K562 (cell line): Measurements from ENCODE around the gene ACSL6. TPM values are rescaled to one million over a fixed set of nuclear protein-coding genes. Genes with fewer than 3 reads are reported as not detected.

ENCODE experiments used
- ATAC-seq: fragments of 200-7000 bp; cut with Tn5 transposase; 3 replicates; pipeline ENCODE4 v1.9.1; 2020; ENCODE audit warnings: moderate library complexity
- BruUV-seq: library from RNA; stranded (reverse); fragments of 400-500 nt; replicated peaks from 2 replicates; lab custom pipeline; 2021; lab: Mats Ljungman, UMichigan
- CTCF ChIA-PET: fragments of 300-600 bp; formaldehyde crosslinking; extraction: SDS; loops from one replicate; lab custom pipeline; 2021; ENCODE audit warnings: low intra/inter-chr PET ratio; lab: Yijun Ruan, JAX
- POLR2A ChIA-PET: fragments of 300-600, 350-650 bp; sonication (Branson Sonifier 250); formaldehyde crosslinking; extraction: SDS; loops from one replicate; lab custom pipeline; 2021; ENCODE audit warnings: antibody characterized with exemption, inconsistent platforms; lab: Yijun Ruan, JAX
- DNase-seq, 4 experiments: peaks; one replicate each; pipeline versions ENCODE4 v3.0.0 to v3.0.0-alpha.2; 2011 to 2018; ENCODE audit warnings: low spot score in 3 of 4, mixed read lengths in 3 of 4; ENCODE audit errors: extremely low read depth in 1 of 4
- FAIRE-seq: peaks from 2 replicates; lab custom pipeline; 2011; peaks lifted over from hg19 to GRCh38; lab: Jason Lieb, UNC
- H2AFZ ChIP-seq: 2 replicates; pipeline ENCODE4 v1.6.0; 2011; ENCODE audit warnings: low read depth, low read length, control low read depth, inconsistent platforms
- H3K27ac ChIP-seq: fragments of 200-600 bp; 3 replicates; pipeline ENCODE4 v1.8.0; 2011; ENCODE audit warnings: low read depth, mild to moderate bottlenecking, control low read depth, inconsistent platforms, low read length, moderate library complexity, mixed read lengths; ENCODE audit errors: extremely low read depth
- H3K27me3 ChIP-seq, 2 experiments: fragments of 300-600 bp in 1 of 2; 2 replicates in 1 of 2; 3 replicates in 1 of 2; pipeline versions ENCODE4 v1.6.0 to v1.8.0; 2011; ENCODE audit warnings: inconsistent platforms in 2 of 2, low read length in 2 of 2, mild to moderate bottlenecking in 1 of 2, mixed read lengths in 1 of 2, moderate library complexity in 1 of 2; ENCODE audit not compliant: control insufficient read depth in 2 of 2, insufficient read depth in 2 of 2
- H3K36me3 ChIP-seq: fragments of 300-600 bp; 3 replicates; pipeline ENCODE4 v1.8.0; 2011; ENCODE audit warnings: mild to moderate bottlenecking, low read length, inconsistent platforms; ENCODE audit not compliant: control insufficient read depth, insufficient read depth
- H3K4me1 ChIP-seq, 2 experiments: fragments of 200-600 bp in 1 of 2; replicated peaks in 1 of 2; 2 replicates in 1 of 2; 3 replicates in 1 of 2; pipeline versions ENCODE4 v1.5.1 to v1.8.0; 2011; ENCODE audit warnings: inconsistent platforms in 2 of 2, low read length in 2 of 2, mild to moderate bottlenecking in 1 of 2, mixed read lengths in 1 of 2, moderate library complexity in 1 of 2; ENCODE audit not compliant: control insufficient read depth in 2 of 2, insufficient read depth in 2 of 2
- H3K4me2 ChIP-seq: 2 replicates; pipeline ENCODE4 v1.6.1; 2011; ENCODE audit warnings: low read length, control low read depth, inconsistent platforms, mixed read lengths; ENCODE audit not compliant: insufficient read depth
- H3K4me3 ChIP-seq: fragments of 200-600 bp; sonication (generic), shearing (Covaris generic); 2 replicates; pipeline ENCODE4 v1.5.1; 2016; ENCODE audit warnings: control low read depth, inconsistent platforms
- H3K79me2 ChIP-seq: fragments of 200-600 bp; 3 replicates; pipeline ENCODE4 v1.8.0; 2011; ENCODE audit warnings: low read length, inconsistent platforms; ENCODE audit not compliant: control insufficient read depth, insufficient read depth
- H3K9ac ChIP-seq, 2 experiments: 2 replicates each; pipeline versions ENCODE4 v1.6.0 to v1.6.1; 2011; ENCODE audit warnings: low read depth in 2 of 2, low read length in 2 of 2, control low read depth in 1 of 2, inconsistent platforms in 1 of 2, mild to moderate bottlenecking in 1 of 2, mixed read lengths in 1 of 2; ENCODE audit not compliant: insufficient read depth in 1 of 2
- H3K9me1 ChIP-seq: one replicate; pipeline ENCODE4 v1.6.0; 2011; ENCODE audit warnings: inconsistent platforms, mild to moderate bottlenecking, low read length, moderate library complexity; ENCODE audit not compliant: control insufficient read depth, insufficient read depth
- H3K9me3 ChIP-seq: replicated peaks from 2 replicates; pipeline ENCODE4 v1.5.1; 2011; ENCODE audit warnings: low read depth, low read length, inconsistent platforms; ENCODE audit not compliant: control insufficient read depth, insufficient read depth
- H4K20me1 ChIP-seq: replicated peaks from 2 replicates; pipeline ENCODE4 v1.6.1; 2011; ENCODE audit warnings: low read length, inconsistent platforms, mixed read lengths; ENCODE audit not compliant: control insufficient read depth, insufficient read depth
- CREB3L1 ChIP-seq: fragments of 450-650 bp; IDR thresholded peaks from 2 replicates; pipeline ENCODE4 v1.6.1; 2014; ENCODE audit warnings: low read depth, mild to moderate bottlenecking, moderate library complexity, borderline replicate concordance
- KDM2B ChIP-seq: fragments of 250-450 bp; sonication (Bioruptor Pico); IDR thresholded peaks from 2 replicates; pipeline ENCODE4 v1.8.0; 2021; ENCODE audit warnings: mild to moderate bottlenecking, moderate library complexity
- KDM4B ChIP-seq, 2 experiments: fragments of 450-650 bp in 1 of 2; sonication (generic) in 1 of 2; IDR thresholded peaks; 2 replicates each; pipeline ENCODE4 v1.6.1; 2016 to 2017; ENCODE audit warnings: borderline replicate concordance in 2 of 2, antibody characterized with exemption in 1 of 2, low read depth in 1 of 2, mild to moderate bottlenecking in 1 of 2
- MYBL2 ChIP-seq, 2 experiments: fragments of 450-650 bp in 1 of 2; sonication (generic) in 1 of 2; formaldehyde crosslinking in 1 of 2; IDR thresholded peaks; 2 replicates each; pipeline versions ENCODE4 v1.6.1 to v1.8.1; 2017 to 2022; ENCODE audit warnings: borderline replicate concordance in 1 of 2, inconsistent platforms in 1 of 2, low read depth in 1 of 2, mild to moderate bottlenecking in 1 of 2, missing genetic modification reagents in 1 of 2, moderate library complexity in 1 of 2
- NKRF ChIP-seq: fragments of 450-650 bp; IDR thresholded peaks from 2 replicates; pipeline ENCODE4 v1.6.1; 2016; ENCODE audit warnings: borderline replicate concordance
- SAFB2 ChIP-seq: fragments of 200-400 bp; formaldehyde crosslinking; IDR thresholded peaks from 2 replicates; pipeline ENCODE4 v1.6.1; 2018; ENCODE audit warnings: borderline replicate concordance, low read length, low read depth, moderate library complexity; ENCODE audit not compliant: severe bottlenecking
- THRB ChIP-seq: fragments of 450-650 bp; formaldehyde crosslinking; conservative IDR thresholded peaks from 2 replicates; pipeline ENCODE4 v1.4.0; 2022; ENCODE audit warnings: mild to moderate bottlenecking, missing genetic modification characterization
- ZNF24 ChIP-seq: fragments of 450-650 bp; IDR thresholded peaks from 2 replicates; pipeline ENCODE4 v1.6.1; 2016
- ZNF274 ChIP-seq: IDR thresholded peaks from 2 replicates; pipeline ENCODE4 v1.6.1; 2011; ENCODE audit warnings: low read depth, mild to moderate bottlenecking, low read length, moderate library complexity, borderline replicate concordance
- ZNF398 ChIP-seq: fragments of 250-450 bp; sonication (Bioruptor Pico); IDR thresholded peaks from 2 replicates; pipeline ENCODE4 v1.8.0; 2021; ENCODE audit warnings: moderate library complexity, mild to moderate bottlenecking, inconsistent platforms
- WGBS: fragments of 100-300 bp; shearing (Covaris generic); methylation state at CpG from one replicate; pipeline ENCODE4 v1.1.6; 2016; ENCODE audit warnings: low coverage, mixed read lengths; ENCODE audit not compliant: insufficient coverage; ENCODE audit errors: missing lambda C conversion rate; 5-methylcytosine and 5-hydroxymethylcytosine counted together
- in situ Hi-C: fragments of 300-500 bp; cut with MboI; formaldehyde crosslinking; loops from 4 replicates; pipeline ENCODE4 v1.15.0; 2018; ENCODE audit warnings: inconsistent platforms, mixed read lengths
- intact Hi-C: fragments of 100-400 bp; cut with micrococcal nuclease; formaldehyde crosslinking; loops from 2 replicates; pipeline ENCODE4 v1.14.2; 2022
- polyA plus RNA-seq, 8 experiments: library from polyadenylated mRNA; depleted of rRNA in 4 of 8; stranded (reverse) in 5 of 8; unstranded in 3 of 8; fragments of >200 nt; fragmentation: Nextera tagmentation in 2 of 8; fragmentation: Illumina TruSeq in 1 of 8; extraction: Ambion mirVana in 2 of 8; extraction: Trizol in 1 of 8; gene quantifications; 2 replicates each; pipeline versions ENCODE4 v1.2.1 to v1.2.3, GENCODE V29; 2011 to 2014; ENCODE audit warnings: inconsistent platforms in 1 of 8, missing spikeins in 1 of 8
- total RNA-seq, 7 experiments: library from RNA; depleted of rRNA in 6 of 7; stranded (reverse); fragments of >200 nt in 6 of 7; fragmentation: Illumina TruSeq in 2 of 7; extraction: Trizol in 2 of 7; gene quantifications; 2 replicates each; pipeline versions ENCODE4 v1.2.1 to v1.2.3, GENCODE V29; 2011 to 2021; ENCODE audit warnings: low replicate concordance in 1 of 7
- TF ChIP-seq, protein P1 (sequence below): sonication (generic); formaldehyde crosslinking; IDR thresholded peaks from 2 replicates; pipeline ENCODE4 v1.8.0; 2022; ENCODE audit warnings: missing genetic modification reagents, mild to moderate bottlenecking, borderline replicate concordance

Gene ACSL6
- total and polyA plus RNA-seq, 9 of the 15 experiments (the other 6 are each of a cell fraction or from before 2014, with no cell fraction given): 0.50 to 1.5 (median 0.69) TPM

DNA sequence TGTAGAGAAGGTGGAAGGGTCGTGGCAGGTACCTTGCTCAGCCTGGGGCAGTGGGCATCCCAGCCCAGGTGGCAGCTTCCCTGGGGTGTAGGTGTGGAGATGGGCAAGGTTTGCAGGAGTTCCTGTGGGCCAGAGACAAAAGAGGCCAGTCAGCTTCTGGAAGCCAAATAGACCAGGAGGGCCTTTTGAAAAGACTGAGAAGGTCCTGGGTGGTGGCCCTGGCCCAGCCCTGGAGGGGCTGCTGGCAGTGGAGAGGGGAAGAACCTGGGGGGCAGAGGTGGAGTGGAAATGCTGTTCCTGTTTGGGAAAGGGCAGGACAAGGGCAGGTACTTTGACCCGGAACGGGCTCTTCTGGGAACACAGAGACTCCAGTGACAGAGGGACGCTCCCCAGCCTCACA is 42.0 kb upstream of the ACSL6 start:
- Histone ChIP-seq H3K79me2 (no peaks in the 10 kb centered on the region), H3K4me2 (no peak overlapping the region), H3K9me3 (no peaks in the 10 kb centered on the region), H2AFZ (no peak overlapping the region), H3K9me1 (no peaks in the 10 kb centered on the region), H4K20me1 (no peaks in the 10 kb centered on the region), H3K4me3 (no peak overlapping the region), H3K9ac (no peak overlapping the region), H3K27ac (no peak overlapping the region), H3K27me3 (peaks cover 11 to 49% of the 10 kb centered on the region in 2 experiments; a peak in 4 of 5 replicates), H3K4me1 (peaks cover 0 to 15% of the 10 kb centered on the region in 2 experiments; a peak in 2 of 5 replicates), H3K36me3 (no peaks in the 10 kb centered on the region)
- ATAC-seq (no peak), FAIRE-seq (no peak), DNase-seq (no peak)
- ChIA-PET CTCF (no interaction called here), POLR2A (interaction anchor here (0.7 to 1.3 kb wide), 4 partner anchors 11 to 243 kb away, joined by 3 to 4 read pairs (median 3); partner anchors contain the start of gene CSF2)
- 6% methylated on average over 4 of the region's 4 CpGs for WGBS
- intact Hi-C loops: no loop called here
- no TSS peak for BruUV-seq
- in situ Hi-C loops: loop anchor here (25.0 kb wide), 1 partner anchor 334 kb away; no protein-coding TSS in a partner anchor
- TF ChIP-seq KDM2B: no peak
- TF ChIP-seq ZNF24: no peak
- TF ChIP-seq ZNF274: no peak
- TF ChIP-seq CREB3L1: no peak
- TF ChIP-seq KDM4B (IDR thresholded peaks at IDR 0.05; ENCODE audit: borderline replicate concordance in 2 of 2, low read depth in 1 of 2): no peak
- TF ChIP-seq ZNF398 (CRISPR knock-in tag): no peak
- no peak for TF ChIP-seq THRB (CRISPR knock-in tag)
- TF ChIP-seq, protein P1, sequence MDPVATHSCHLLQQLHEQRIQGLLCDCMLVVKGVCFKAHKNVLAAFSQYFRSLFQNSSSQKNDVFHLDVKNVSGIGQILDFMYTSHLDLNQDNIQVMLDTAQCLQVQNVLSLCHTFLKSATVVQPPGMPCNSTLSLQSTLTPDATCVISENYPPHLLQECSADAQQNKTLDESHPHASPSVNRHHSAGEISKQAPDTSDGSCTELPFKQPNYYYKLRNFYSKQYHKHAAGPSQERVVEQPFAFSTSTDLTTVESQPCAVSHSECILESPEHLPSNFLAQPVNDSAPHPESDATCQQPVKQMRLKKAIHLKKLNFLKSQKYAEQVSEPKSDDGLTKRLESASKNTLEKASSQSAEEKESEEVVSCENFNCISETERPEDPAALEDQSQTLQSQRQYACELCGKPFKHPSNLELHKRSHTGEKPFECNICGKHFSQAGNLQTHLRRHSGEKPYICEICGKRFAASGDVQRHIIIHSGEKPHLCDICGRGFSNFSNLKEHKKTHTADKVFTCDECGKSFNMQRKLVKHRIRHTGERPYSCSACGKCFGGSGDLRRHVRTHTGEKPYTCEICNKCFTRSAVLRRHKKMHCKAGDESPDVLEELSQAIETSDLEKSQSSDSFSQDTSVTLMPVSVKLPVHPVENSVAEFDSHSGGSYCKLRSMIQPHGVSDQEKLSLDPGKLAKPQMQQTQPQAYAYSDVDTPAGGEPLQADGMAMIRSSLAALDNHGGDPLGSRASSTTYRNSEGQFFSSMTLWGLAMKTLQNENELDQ: no peak
- TF ChIP-seq MYBL2 (IDR thresholded peaks at IDR 0.05; ENCODE audit: low read depth): no peak
- TF ChIP-seq MYBL2 (CRISPR knock-in tag; IDR thresholded peaks at IDR 0.05; ENCODE audit: borderline replicate concordance): no peak
- TF ChIP-seq SAFB2: no peak
- no peak for TF ChIP-seq NKRF
